ENCODE data around the gene FBN2.

FBN2 gene

GRCh38 chr5:128366147-128366546 lies 171.9 kb downstream of the FBN2 start:
- H3K79me2 ChIP-seq (ENCODE audit: control insufficient read depth, insufficient read depth, low read length, unreplicated experiment) = no peaks in the 10 kb centered on the region
- no peak overlapping the region for H3K4me3 ChIP-seq (ENCODE audit: low read depth, low read length)
- H3K27ac ChIP-seq (ENCODE audit: low read depth, low read length) = no peak overlapping the region
- no peaks in the 10 kb centered on the region; the same call in 1 of the 2 replicates for H3K36me3 ChIP-seq (ENCODE audit: insufficient read depth, low read length)
- H3K4me1 ChIP-seq (ENCODE audit: control insufficient read depth, insufficient read depth, low read length, unreplicated experiment) = no peaks in the 10 kb centered on the region
- no peaks in the 10 kb centered on the region for H3K27me3 ChIP-seq (ENCODE audit: insufficient read depth, low read length)
- no peak overlapping the region for H2AFZ ChIP-seq (ENCODE audit: low read length, unreplicated experiment)

- no peaks in the 10 kb centered on the region for H3K27me3 ChIP-seq (ENCODE audit: insufficient read depth, low read length)
- H3K36me3 ChIP-seq (ENCODE audit: insufficient read depth, low read length) = no peaks in the 10 kb centered on the region; the same call in 1 of the 2 replicates
- no peak overlapping the region for H3K4me3 ChIP-seq (ENCODE audit: low read depth, low read length)
- H3K27ac ChIP-seq (ENCODE audit: low read depth, low read length) = no peak overlapping the region
- no peaks in the 10 kb centered on the region for H3K79me2 ChIP-seq (ENCODE audit: control insufficient read depth, insufficient read depth, low read length, unreplicated experiment)
- H3K4me1 ChIP-seq (ENCODE audit: control insufficient read depth, insufficient read depth, low read length, unreplicated experiment) = no peaks in the 10 kb centered on the region
- no peak overlapping the region for H2AFZ ChIP-seq (ENCODE audit: low read length, unreplicated experiment)
Measured at GRCh38 chr5:128362370-128362769, 175.7 kb downstream of the FBN2 start.

GRCh38 chr5:128358826-128359225 lies 179.2 kb downstream of the FBN2 start:
- no peaks in the 10 kb centered on the region for H3K27me3 ChIP-seq (ENCODE audit: insufficient read depth, low read length)
- no peaks in the 10 kb centered on the region for H3K79me2 ChIP-seq (ENCODE audit: control insufficient read depth, insufficient read depth, low read length, unreplicated experiment)
- no peak overlapping the region for H3K27ac ChIP-seq (ENCODE audit: low read depth, low read length)
- peaks cover 9% of the 10 kb centered on the region; the same call in 1 of the 2 replicates for H3K36me3 ChIP-seq (ENCODE audit: insufficient read depth, low read length)
- no peak overlapping the region for H2AFZ ChIP-seq (ENCODE audit: low read length, unreplicated experiment)
- no peaks in the 10 kb centered on the region for H3K4me1 ChIP-seq (ENCODE audit: control insufficient read depth, insufficient read depth, low read length, unreplicated experiment)
- no peak overlapping the region for H3K4me3 ChIP-seq (ENCODE audit: low read depth, low read length)

- Histone ChIP-seq H3K27me3 (ENCODE audit: insufficient read depth, low read length) (no peaks in the 10 kb centered on the region), H3K4me1 (ENCODE audit: control insufficient read depth, insufficient read depth, low read length, unreplicated experiment) (no peaks in the 10 kb centered on the region), H3K27ac (ENCODE audit: low read depth, low read length) (no peak overlapping the region), H3K36me3 (ENCODE audit: insufficient read depth, low read length) (peaks cover 9% of the 10 kb centered on the region; the same call in 1 of the 2 replicates), H3K79me2 (ENCODE audit: control insufficient read depth, insufficient read depth, low read length, unreplicated experiment) (no peaks in the 10 kb centered on the region), H2AFZ (ENCODE audit: low read length, unreplicated experiment) (no peak overlapping the region), H3K4me3 (ENCODE audit: low read depth, low read length) (no peak overlapping the region)
Measured at GRCh38 chr5:128357226-128357625, 180.8 kb downstream of the FBN2 start.

- Histone ChIP-seq H3K27me3 (ENCODE audit: insufficient read depth, low read length) (no peaks in the 10 kb centered on the region), H2AFZ (ENCODE audit: low read length, unreplicated experiment) (no peak overlapping the region), H3K4me1 (ENCODE audit: control insufficient read depth, insufficient read depth, low read length, unreplicated experiment) (no peaks in the 10 kb centered on the region), H3K36me3 (ENCODE audit: insufficient read depth, low read length) (0 out of 2 replicates have a peak, but pooled peaks cover 9% of the 10 kb centered on the region), H3K27ac (ENCODE audit: low read depth, low read length) (no peak overlapping the region), H3K79me2 (ENCODE audit: control insufficient read depth, insufficient read depth, low read length, unreplicated experiment) (no peaks in the 10 kb centered on the region), H3K4me3 (ENCODE audit: low read depth, low read length) (no peak overlapping the region)
Measured at GRCh38 chr5:128355961-128356360, 182.1 kb downstream of the FBN2 start.

GRCh38 chr5:128353441-128354107 lies 184.5 kb downstream of the FBN2 start:
- Histone ChIP-seq H2AFZ (ENCODE audit: low read length, unreplicated experiment) (no peak overlapping the region), H3K36me3 (ENCODE audit: insufficient read depth, low read length) (0 out of 2 replicates have a peak, but pooled peaks cover 9% of the 10 kb centered on the region), H3K79me2 (ENCODE audit: control insufficient read depth, insufficient read depth, low read length, unreplicated experiment) (no peaks in the 10 kb centered on the region), H3K27me3 (ENCODE audit: insufficient read depth, low read length) (no peaks in the 10 kb centered on the region), H3K4me1 (ENCODE audit: control insufficient read depth, insufficient read depth, low read length, unreplicated experiment) (no peaks in the 10 kb centered on the region), H3K27ac (ENCODE audit: low read depth, low read length) (no peak overlapping the region), H3K4me3 (ENCODE audit: low read depth, low read length) (no peak overlapping the region)

GRCh38 chr5:128350705-128351104 lies 187.3 kb downstream of the FBN2 start:
- Histone ChIP-seq H3K4me1 (ENCODE audit: control insufficient read depth, insufficient read depth, low read length, unreplicated experiment) (no peaks in the 10 kb centered on the region), H3K4me3 (ENCODE audit: low read depth, low read length) (no peak overlapping the region), H2AFZ (ENCODE audit: low read length, unreplicated experiment) (no peak overlapping the region), H3K27ac (ENCODE audit: low read depth, low read length) (no peak overlapping the region), H3K27me3 (ENCODE audit: insufficient read depth, low read length) (no peaks in the 10 kb centered on the region), H3K36me3 (ENCODE audit: insufficient read depth, low read length) (0 out of 2 replicates have a peak, but pooled peaks cover 7% of the 10 kb centered on the region), H3K79me2 (ENCODE audit: control insufficient read depth, insufficient read depth, low read length, unreplicated experiment) (no peaks in the 10 kb centered on the region)

- no peak overlapping the region for H3K4me3 ChIP-seq (ENCODE audit: low read depth, low read length)
- H3K27ac ChIP-seq (ENCODE audit: low read depth, low read length) = no peak overlapping the region
- no peaks in the 10 kb centered on the region for H3K27me3 ChIP-seq (ENCODE audit: insufficient read depth, low read length)
- H3K36me3 ChIP-seq (ENCODE audit: insufficient read depth, low read length) = peaks cover 6% of the 10 kb centered on the region; the same call in 1 of the 2 replicates
- H2AFZ ChIP-seq (ENCODE audit: low read length, unreplicated experiment) = no peak overlapping the region
- H3K79me2 ChIP-seq (ENCODE audit: control insufficient read depth, insufficient read depth, low read length, unreplicated experiment) = no peaks in the 10 kb centered on the region
- no peaks in the 10 kb centered on the region for H3K4me1 ChIP-seq (ENCODE audit: control insufficient read depth, insufficient read depth, low read length, unreplicated experiment)
Measured at GRCh38 chr5:128349044-128349858, 188.8 kb downstream of the FBN2 start.

- Histone ChIP-seq H3K27ac (ENCODE audit: low read depth, low read length) (no peak overlapping the region), H3K27me3 (ENCODE audit: insufficient read depth, low read length) (no peaks in the 10 kb centered on the region), H3K79me2 (ENCODE audit: control insufficient read depth, insufficient read depth, low read length, unreplicated experiment) (no peaks in the 10 kb centered on the region), H3K4me1 (ENCODE audit: control insufficient read depth, insufficient read depth, low read length, unreplicated experiment) (no peaks in the 10 kb centered on the region), H3K36me3 (ENCODE audit: insufficient read depth, low read length) (peaks cover 7% of the 10 kb centered on the region; the same call in 1 of the 2 replicates), H2AFZ (ENCODE audit: low read length, unreplicated experiment) (no peak overlapping the region), H3K4me3 (ENCODE audit: low read depth, low read length) (no peak overlapping the region)
Measured at GRCh38 chr5:128346038-128346437, 192.0 kb downstream of the FBN2 start.

- Histone ChIP-seq H3K27me3 (ENCODE audit: insufficient read depth, low read length) (no peaks in the 10 kb centered on the region), H3K36me3 (ENCODE audit: insufficient read depth, low read length) (peaks cover 7% of the 10 kb centered on the region; the same call in 1 of the 2 replicates), H3K79me2 (ENCODE audit: control insufficient read depth, insufficient read depth, low read length, unreplicated experiment) (no peaks in the 10 kb centered on the region), H3K4me1 (ENCODE audit: control insufficient read depth, insufficient read depth, low read length, unreplicated experiment) (no peaks in the 10 kb centered on the region), H3K4me3 (ENCODE audit: low read depth, low read length) (no peak overlapping the region), H2AFZ (ENCODE audit: low read length, unreplicated experiment) (no peak overlapping the region), H3K27ac (ENCODE audit: low read depth, low read length) (no peak overlapping the region)
Measured at GRCh38 chr5:128345247-128345646, 192.8 kb downstream of the FBN2 start.
